GM18526 (cell line): ENCODE results near the gene ELMOD3.

Experiments
- POLR2A ChIP-seq: IDR thresholded peaks from 3 replicates; pipeline ENCODE4 v1.6.1; 2011; ENCODE audit not compliant: insufficient read length; ENCODE audit errors: extremely low read depth

ELMOD3 gene

GRCh38 chr2:85326406-85327159 is 28.0 kb upstream of the ELMOD3 start:
- TF ChIP-seq POLR2A: peak; percentile 7

GRCh38 chr2:85327160-85327821 is 27.3 kb upstream of the ELMOD3 start:
- TF ChIP-seq POLR2A: no peak

- peak; percentile 97 for TF ChIP-seq POLR2A
Observed at GRCh38 chr2:85327822-85328617, 26.5 kb upstream of the ELMOD3 start, which contains the start of gene TGOLN2. TGOLN2 (minus strand) TSS chr2:85327989; CDS start chr2:85327962, 27 bp downstream.

- no peak for TF ChIP-seq POLR2A
Observed at GRCh38 chr2:85329181-85329651, 25.4 kb upstream of the ELMOD3 start.

- TF ChIP-seq POLR2A: no peak
Observed at GRCh38 chr2:85330839-85331636, 23.5 kb upstream of the ELMOD3 start.

- no peak for TF ChIP-seq POLR2A
Observed at GRCh38 chr2:85334928-85335327, 19.6 kb upstream of the ELMOD3 start.

GRCh38 chr2:85340034-85340892 is 14.3 kb upstream of the ELMOD3 start:
- TF ChIP-seq POLR2A: no peak

- TF ChIP-seq POLR2A: no peak
Observed at GRCh38 chr2:85341269-85342029, 13.1 kb upstream of the ELMOD3 start.

GRCh38 chr2:85342156-85342555 is 12.4 kb upstream of the ELMOD3 start:
- no peak for TF ChIP-seq POLR2A

GRCh38 chr2:85344356-85344954 is 10.1 kb upstream of the ELMOD3 start:
- TF ChIP-seq POLR2A: no peak

GRCh38 chr2:85347599-85347998 is 7.0 kb upstream of the ELMOD3 start:
- no peak for TF ChIP-seq POLR2A

- TF ChIP-seq POLR2A: no peak
Observed at GRCh38 chr2:85353876-85354285, 688 bp upstream of the ELMOD3 start.

GRCh38 chr2:85355073-85355410 is 473 bp downstream of the ELMOD3 start:
- TF ChIP-seq POLR2A: no peak
